ENCODE measurements around the gene NUDT3.

NUDT3 gene

GRCh38 chr6:34321821-34322220, 70.6 kb downstream of the NUDT3 start:
- DNase-seq (ENCODE audit: low read depth): no peak

- no peak for DNase-seq (ENCODE audit: low read depth)
Observed at GRCh38 chr6:34319471-34319885, 73.0 kb downstream of the NUDT3 start.

GRCh38 chr6:34318499-34319470, 73.7 kb downstream of the NUDT3 start:
- no peak for DNase-seq (ENCODE audit: low read depth)

GRCh38 chr6:34317882-34318498, 74.5 kb downstream of the NUDT3 start:
- no peak for DNase-seq (ENCODE audit: low read depth)

- no peak for DNase-seq (ENCODE audit: low read depth)
Observed at GRCh38 chr6:34317172-34317477, 75.3 kb downstream of the NUDT3 start.

GRCh38 chr6:34316431-34317171, 75.9 kb downstream of the NUDT3 start:
- no peak for DNase-seq (ENCODE audit: low read depth)

- DNase-seq (ENCODE audit: low read depth): no peak
Observed at GRCh38 chr6:34315780-34316179, 76.7 kb downstream of the NUDT3 start.

- DNase-seq (ENCODE audit: low read depth): no peak
Observed at GRCh38 chr6:34315256-34315655, 77.2 kb downstream of the NUDT3 start.

GRCh38 chr6:34312259-34312658, 80.2 kb downstream of the NUDT3 start:
- no peak for DNase-seq (ENCODE audit: low read depth)

GRCh38 chr6:34310817-34311216, 81.7 kb downstream of the NUDT3 start:
- no peak for DNase-seq (ENCODE audit: low read depth)

- DNase-seq (ENCODE audit: low read depth): no peak
Observed at GRCh38 chr6:34308483-34308882, 84.0 kb downstream of the NUDT3 start.

GRCh38 chr6:34305982-34306708, 86.3 kb downstream of the NUDT3 start:
- no peak for DNase-seq (ENCODE audit: low read depth)

- DNase-seq (ENCODE audit: low read depth): no peak
Observed at GRCh38 chr6:34305497-34305896, 87.0 kb downstream of the NUDT3 start.

- DNase-seq (ENCODE audit: low read depth): no peak
Observed at GRCh38 chr6:34304164-34304563, 88.3 kb downstream of the NUDT3 start.

- no peak for DNase-seq (ENCODE audit: low read depth)
Observed at GRCh38 chr6:34302929-34303328, 89.5 kb downstream of the NUDT3 start.

GRCh38 chr6:34301408-34301807, 91.1 kb downstream of the NUDT3 start:
- no peak for DNase-seq (ENCODE audit: low read depth)

GRCh38 chr6:34300332-34300751, 92.1 kb downstream of the NUDT3 start:
- DNase-seq (ENCODE audit: low read depth): no peak

GRCh38 chr6:34298941-34299340, 93.5 kb downstream of the NUDT3 start:
- DNase-seq (ENCODE audit: low read depth): no peak

- no peak for DNase-seq (ENCODE audit: low read depth)
Observed at GRCh38 chr6:34295721-34296120, 96.7 kb downstream of the NUDT3 start.

GRCh38 chr6:34292954-34293353, 99.5 kb downstream of the NUDT3 start:
- no peak for DNase-seq (ENCODE audit: low read depth)

- DNase-seq (ENCODE audit: low read depth): no peak
Observed at GRCh38 chr6:34289137-34289536, 103.3 kb downstream of the NUDT3 start.

- DNase-seq (ENCODE audit: low read depth): no peak
Observed at GRCh38 chr6:34288581-34288980, 103.9 kb downstream of the NUDT3 start.
